ENCODE data around the gene CYP4F22. TPM values are rescaled to one million over a fixed set of nuclear protein-coding genes. Genes with fewer than 3 reads are reported as not detected.
"Not testable (repeated sequence)": the region's sequence is repeated elsewhere in the genome, so short reads cannot be mapped to it uniquely, and the experiment has no call there.

The CYP4F22 gene
- total RNA-seq, 1 donor from 2014 or later: not detected

DNA sequence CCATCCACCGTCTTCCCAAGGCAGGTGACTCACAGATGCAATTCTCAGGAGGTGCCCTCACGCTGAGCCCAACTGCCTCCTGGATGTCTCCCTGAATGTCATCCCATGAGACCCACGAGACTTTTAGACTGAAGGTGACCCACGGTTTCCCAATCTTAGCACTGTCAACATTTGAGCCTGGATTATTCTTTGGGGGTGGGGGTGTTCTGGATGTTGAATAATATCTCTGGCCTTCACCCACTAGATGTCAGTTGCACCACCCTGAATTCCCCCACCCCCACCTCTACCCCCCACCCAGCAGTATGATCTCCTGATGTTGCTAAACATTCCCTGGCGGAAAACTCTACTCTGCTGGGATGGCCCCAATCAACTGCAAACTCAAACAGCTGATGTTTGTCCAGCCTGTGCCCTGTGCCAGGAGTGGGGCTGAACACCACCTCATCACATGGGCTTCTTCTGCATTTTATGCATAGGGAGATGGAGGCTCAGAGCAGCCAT, 2.2 kb upstream of the CYP4F22 start:
- no peak for DNase-seq (ENCODE audit: low spot score)
- Histone ChIP-seq H3K36me3 (no peaks in the 10 kb centered on the region), H3K27ac (no peak overlapping the region), H3K79me2 (ENCODE audit: low read depth) (no peaks in the 10 kb centered on the region), H3K27me3 (no peaks in the 10 kb centered on the region), H3F3A (ENCODE audit: low read depth) (no peaks in the 10 kb centered on the region), H3K4me1 (no peaks in the 10 kb centered on the region), H2AFZ (replicated peaks) (no peak overlapping the region), H3K4me2 (no peak overlapping the region), H3K4me3 (no peak overlapping the region), H3K9me3 (ENCODE audit: low read depth) (peaks cover 4% of the 10 kb centered on the region), H3K9ac (no peak overlapping the region), H4K20me1 (ENCODE audit: low read depth) (no peaks in the 10 kb centered on the region)
- no peaks in the 10 kb centered on the region for H3K4me1 Mint-ChIP-seq
- H3K9me3 Mint-ChIP-seq: peaks cover 2% of the 10 kb centered on the region
- no peak for TF ChIP-seq EZH2 (IDR thresholded peaks at IDR 0.05)
- no peak overlapping the region for H3K27ac Mint-ChIP-seq
- no peaks in the 10 kb centered on the region for H3K36me3 Mint-ChIP-seq
- H3K27me3 Mint-ChIP-seq (ENCODE audit: insufficient read depth, low read depth): peaks cover 20% of the 10 kb centered on the region
- no peak overlapping the region for H3K4me3 Mint-ChIP-seq

DNA sequence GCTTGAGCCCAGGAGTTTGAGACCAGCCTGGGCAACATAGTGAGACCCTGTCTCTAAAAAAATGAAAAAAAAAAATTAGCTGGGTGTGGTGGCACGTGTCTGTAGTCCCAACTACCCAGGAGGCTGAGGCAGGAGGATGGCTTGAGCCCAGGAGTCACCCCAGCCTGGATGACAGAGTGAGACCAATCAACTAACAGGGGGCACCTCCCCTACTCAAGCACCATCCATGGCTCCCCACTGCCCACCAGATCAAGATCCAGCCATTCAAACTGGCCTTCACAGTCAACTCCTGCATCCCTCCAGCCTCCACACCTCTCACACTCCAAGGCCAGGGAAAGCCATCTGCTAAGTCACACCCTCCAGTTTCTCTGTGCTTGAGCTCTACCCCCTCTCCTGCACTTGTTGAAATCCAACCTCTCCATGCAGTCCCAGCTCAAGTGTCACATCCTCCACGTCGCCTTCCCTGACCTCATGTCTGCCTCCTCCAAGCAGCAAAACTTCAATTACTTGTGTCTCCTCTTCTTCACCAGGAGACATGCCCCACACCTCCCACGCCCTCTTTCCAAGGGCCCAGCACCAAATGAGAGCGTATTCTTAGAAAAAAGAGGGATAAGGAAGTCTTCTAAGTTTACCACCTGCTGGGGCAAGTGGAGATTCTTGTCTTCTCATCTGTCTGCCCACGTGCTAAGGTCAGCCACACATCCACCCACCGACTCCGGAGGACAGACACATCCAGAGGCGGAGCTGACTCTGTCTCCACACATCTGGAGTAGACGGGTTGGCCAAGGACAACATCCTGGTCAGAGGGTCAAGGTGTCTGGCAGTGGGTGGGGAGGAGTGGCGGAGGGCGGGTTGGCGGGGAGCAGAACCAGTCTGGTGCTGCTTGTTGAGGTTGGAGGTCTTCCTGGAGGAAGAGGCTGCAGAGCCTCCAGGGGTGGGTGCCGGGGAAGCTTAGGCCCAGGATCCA, 974 bp upstream of the CYP4F22 start:
- H3K4me3 Mint-ChIP-seq: no peak overlapping the region
- DNase-seq (ENCODE audit: low spot score): no peak
- H3K9me3 Mint-ChIP-seq: peaks cover 2% of the 10 kb centered on the region

DNA sequence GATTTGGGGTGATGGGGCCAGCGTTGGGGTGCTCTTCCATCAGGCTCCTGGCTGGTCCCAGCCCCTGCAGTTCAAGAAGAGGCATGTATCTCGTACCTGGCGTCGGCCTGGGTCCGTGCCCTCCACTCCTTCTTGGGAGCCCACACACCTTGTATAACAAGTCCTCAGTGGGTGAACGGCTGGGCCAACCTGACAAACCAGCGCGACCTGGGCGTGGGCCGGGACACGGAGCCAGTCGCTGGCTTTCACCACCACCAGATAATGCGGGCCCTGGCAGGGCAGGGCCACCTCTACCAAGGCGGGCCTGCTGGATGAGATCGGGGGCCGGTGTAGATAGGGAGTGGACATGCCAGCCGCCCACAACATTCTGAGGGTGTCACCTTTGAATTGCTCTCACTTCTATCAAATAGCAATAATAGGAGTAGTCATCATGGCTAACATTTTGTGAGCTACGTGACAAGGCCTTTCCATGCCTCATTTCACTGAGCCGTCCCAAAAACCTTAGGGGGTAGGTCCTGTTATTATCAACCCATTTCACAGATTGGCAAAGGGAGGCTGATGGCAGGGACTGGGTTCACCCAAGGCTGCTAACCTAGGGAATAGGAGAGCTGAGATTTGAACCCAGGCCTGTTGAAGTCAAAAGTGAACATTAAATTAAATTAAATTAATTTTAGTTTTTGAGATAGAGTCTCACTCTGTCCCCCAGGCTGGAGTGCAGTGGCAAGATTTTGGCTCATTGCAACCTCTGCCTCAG, 3.5 kb downstream of the CYP4F22 start:
- no peaks in the 10 kb centered on the region for H3K27me3 ChIP-seq
- no peak overlapping the region for H3K4me3 ChIP-seq
- Mint-ChIP-seq H3K9me3 (peaks cover 5% of the 10 kb centered on the region), H3K4me1 (no peaks in the 10 kb centered on the region), H3K27ac (no peak overlapping the region), H3K4me3 (no peak overlapping the region), H3K27me3 (ENCODE audit: insufficient read depth, low read depth) (peaks cover 21% of the 10 kb centered on the region), H3K36me3 (no peaks in the 10 kb centered on the region)
- H3K4me2 ChIP-seq: no peak overlapping the region
- no peaks in the 10 kb centered on the region for H3K4me1 ChIP-seq
- no peaks in the 10 kb centered on the region for H4K20me1 ChIP-seq (ENCODE audit: low read depth)
- peaks cover 3% of the 10 kb centered on the region for H3K9me3 ChIP-seq (ENCODE audit: low read depth)
- no peak overlapping the region for H3K27ac ChIP-seq
- H3K9ac ChIP-seq: no peak overlapping the region
- H3F3A ChIP-seq (ENCODE audit: low read depth): no peaks in the 10 kb centered on the region
- H2AFZ ChIP-seq (replicated peaks): no peak overlapping the region
- H3K36me3 ChIP-seq: no peaks in the 10 kb centered on the region
- H3K79me2 ChIP-seq (ENCODE audit: low read depth): no peaks in the 10 kb centered on the region
- TF ChIP-seq, protein P1, sequence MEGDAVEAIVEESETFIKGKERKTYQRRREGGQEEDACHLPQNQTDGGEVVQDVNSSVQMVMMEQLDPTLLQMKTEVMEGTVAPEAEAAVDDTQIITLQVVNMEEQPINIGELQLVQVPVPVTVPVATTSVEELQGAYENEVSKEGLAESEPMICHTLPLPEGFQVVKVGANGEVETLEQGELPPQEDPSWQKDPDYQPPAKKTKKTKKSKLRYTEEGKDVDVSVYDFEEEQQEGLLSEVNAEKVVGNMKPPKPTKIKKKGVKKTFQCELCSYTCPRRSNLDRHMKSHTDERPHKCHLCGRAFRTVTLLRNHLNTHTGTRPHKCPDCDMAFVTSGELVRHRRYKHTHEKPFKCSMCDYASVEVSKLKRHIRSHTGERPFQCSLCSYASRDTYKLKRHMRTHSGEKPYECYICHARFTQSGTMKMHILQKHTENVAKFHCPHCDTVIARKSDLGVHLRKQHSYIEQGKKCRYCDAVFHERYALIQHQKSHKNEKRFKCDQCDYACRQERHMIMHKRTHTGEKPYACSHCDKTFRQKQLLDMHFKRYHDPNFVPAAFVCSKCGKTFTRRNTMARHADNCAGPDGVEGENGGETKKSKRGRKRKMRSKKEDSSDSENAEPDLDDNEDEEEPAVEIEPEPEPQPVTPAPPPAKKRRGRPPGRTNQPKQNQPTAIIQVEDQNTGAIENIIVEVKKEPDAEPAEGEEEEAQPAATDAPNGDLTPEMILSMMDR (IDR thresholded peaks at IDR 0.05): no peak
- TF ChIP-seq EZH2 (IDR thresholded peaks at IDR 0.05): no peak
- no peak for TF ChIP-seq EZH2phosphoT487 (IDR thresholded peaks at IDR 0.05)
- DNase-seq (ENCODE audit: low spot score): no peak

More for the DNA sequence above, 974 bp upstream of the CYP4F22 start:
- no peak overlapping the region for H2AFZ ChIP-seq (replicated peaks)
- H3K79me2 ChIP-seq (ENCODE audit: low read depth): no peaks in the 10 kb centered on the region
- no peak overlapping the region for H3K4me3 ChIP-seq
- Mint-ChIP-seq H3K27me3 (ENCODE audit: insufficient read depth, low read depth) (peaks cover 16% of the 10 kb centered on the region), H3K36me3 (no peaks in the 10 kb centered on the region), H3K4me1 (no peaks in the 10 kb centered on the region), H3K27ac (no peak overlapping the region)
- no peaks in the 10 kb centered on the region for H3K27me3 ChIP-seq
- H3K4me2 ChIP-seq: no peak overlapping the region
- no peak overlapping the region for H3K9ac ChIP-seq
- TF ChIP-seq EZH2phosphoT487 (IDR thresholded peaks at IDR 0.05): no peak
- TF ChIP-seq, protein P1 (IDR thresholded peaks at IDR 0.05): no peak
- TF ChIP-seq EZH2 (IDR thresholded peaks at IDR 0.05): no peak
- no peaks in the 10 kb centered on the region for H3K4me1 ChIP-seq
- H4K20me1 ChIP-seq (ENCODE audit: low read depth): no peaks in the 10 kb centered on the region
- no peak overlapping the region for H3K27ac ChIP-seq
- peaks cover 4% of the 10 kb centered on the region for H3K9me3 ChIP-seq (ENCODE audit: low read depth)
- H3F3A ChIP-seq (ENCODE audit: low read depth): no peaks in the 10 kb centered on the region
- no peaks in the 10 kb centered on the region for H3K36me3 ChIP-seq

DNA sequence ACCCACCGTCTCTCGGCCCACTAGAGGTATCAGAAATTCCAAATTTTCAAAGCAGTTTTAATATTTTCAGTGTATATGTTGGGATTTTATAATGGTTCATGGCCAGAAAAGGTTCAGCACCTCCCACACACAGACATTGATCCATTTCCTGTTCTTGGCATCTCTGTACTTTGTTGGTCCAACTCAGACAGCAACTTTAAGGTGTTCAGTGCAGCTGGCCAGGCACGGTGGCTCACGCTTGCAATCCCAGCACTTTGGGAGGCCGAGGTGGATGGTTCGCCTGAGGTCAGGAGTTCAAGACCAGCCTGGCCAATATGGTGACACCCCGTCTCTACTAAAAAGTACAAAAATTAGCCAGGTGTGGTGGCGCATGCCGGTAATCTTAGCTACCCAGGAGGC, 6.9 kb downstream of the CYP4F22 start:
- H3K4me1 ChIP-seq; H3K4me1 Mint-ChIP-seq; H3K9ac ChIP-seq; H3K4me3 Mint-ChIP-seq; H2AFZ ChIP-seq (replicated peaks); H3F3A ChIP-seq (ENCODE audit: low read depth); H4K20me1 ChIP-seq (ENCODE audit: low read depth); H3K36me3 ChIP-seq; DNase-seq (ENCODE audit: low spot score); H3K36me3 Mint-ChIP-seq; H3K9me3 Mint-ChIP-seq; H3K4me2 ChIP-seq; H3K27ac Mint-ChIP-seq; H3K9me3 ChIP-seq (ENCODE audit: low read depth); H3K4me3 ChIP-seq; H3K27me3 ChIP-seq; H3K27ac ChIP-seq; H3K79me2 ChIP-seq (ENCODE audit: low read depth): not testable (repeated sequence)
- H3K27me3 Mint-ChIP-seq (ENCODE audit: insufficient read depth, low read depth): peaks cover 11% of the 10 kb centered on the region

Data from neural progenitor cell (in vitro differentiated cells).